WTC11 (cell line): ENCODE results near the gene TNNT1.

Source experiments
- TP53 ChIP-seq: sonication (generic); formaldehyde crosslinking; IDR thresholded peaks from 2 replicates; pipeline ENCODE4 v1.8.1; 2023; ENCODE audit warnings: mild to moderate bottlenecking, missing genetic modification reagents
- TF ChIP-seq, protein P1 (sequence below): fragments of 200-600 bp; IDR thresholded peaks from 2 replicates; pipeline ENCODE4 v1.8.0; 2022; ENCODE audit warnings: antibody characterized with exemption
- TF ChIP-seq, protein P2 (sequence below): sonication (generic); formaldehyde crosslinking; IDR thresholded peaks from 2 replicates; pipeline ENCODE4 v1.8.0; 2022; ENCODE audit warnings: mild to moderate bottlenecking, missing genetic modification reagents
- TF ChIP-seq, protein P3 (sequence below): sonication (generic); formaldehyde crosslinking; IDR thresholded peaks from 2 replicates; pipeline ENCODE4 v1.8.1; 2023; ENCODE audit warnings: mild to moderate bottlenecking, missing genetic modification reagents
- TF ChIP-seq, protein P4 (sequence below): sonication (generic); formaldehyde crosslinking; IDR thresholded peaks from 2 replicates; pipeline ENCODE4 v1.8.0; 2022; ENCODE audit warnings: mild to moderate bottlenecking, missing genetic modification reagents
- TF ChIP-seq, protein P5 (sequence below): sonication (generic); formaldehyde crosslinking; IDR thresholded peaks from 2 replicates; pipeline ENCODE4 v1.8.1; 2023; ENCODE audit warnings: mild to moderate bottlenecking, moderate library complexity, missing genetic modification reagents
- TF ChIP-seq, protein P6 (sequence below): sonication (generic); formaldehyde crosslinking; IDR thresholded peaks from 2 replicates; pipeline ENCODE4 v1.8.1; 2023; ENCODE audit warnings: mild to moderate bottlenecking, missing genetic modification reagents, moderate library complexity

DNA sequence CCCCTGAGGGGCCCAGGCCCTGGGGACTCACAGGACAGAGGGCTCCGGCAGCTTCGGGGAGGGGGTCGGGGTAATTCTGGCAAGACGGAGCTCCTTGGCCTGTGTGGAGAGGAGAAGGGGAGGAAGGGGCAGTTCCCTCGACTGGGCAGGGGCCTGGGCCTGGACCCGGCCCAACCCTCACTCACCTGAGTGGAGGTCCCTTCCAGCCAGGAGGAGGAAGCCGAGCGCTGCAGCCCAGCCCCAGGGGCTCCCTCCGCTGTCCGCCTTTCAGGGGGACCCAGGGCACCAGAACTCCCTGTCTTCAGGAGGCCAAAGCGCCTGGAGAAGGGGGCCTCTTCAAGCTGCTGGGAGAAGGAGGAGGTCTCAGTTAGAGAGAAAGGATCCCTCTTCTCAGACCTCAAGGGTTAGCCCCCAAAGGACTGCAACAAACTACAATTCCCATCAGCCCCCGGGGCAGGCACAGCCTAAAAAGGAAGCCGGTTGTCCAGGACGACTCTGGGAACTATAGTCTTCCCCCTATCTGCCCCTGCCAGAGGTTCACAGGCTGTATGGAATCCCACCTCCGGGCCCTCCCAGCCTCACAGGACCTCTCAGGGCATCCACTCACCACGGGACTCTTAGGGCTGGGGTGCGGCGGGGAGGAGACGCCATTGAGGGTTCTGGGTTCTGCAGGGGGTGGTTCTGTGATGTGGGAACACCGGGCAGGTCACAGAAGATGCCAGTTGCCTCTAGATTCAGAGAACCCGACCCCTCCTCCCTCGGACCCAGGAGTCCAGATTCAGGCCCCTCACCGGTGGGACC is 53.5 kb downstream of the TNNT1 start:
- TF ChIP-seq, protein P1, sequence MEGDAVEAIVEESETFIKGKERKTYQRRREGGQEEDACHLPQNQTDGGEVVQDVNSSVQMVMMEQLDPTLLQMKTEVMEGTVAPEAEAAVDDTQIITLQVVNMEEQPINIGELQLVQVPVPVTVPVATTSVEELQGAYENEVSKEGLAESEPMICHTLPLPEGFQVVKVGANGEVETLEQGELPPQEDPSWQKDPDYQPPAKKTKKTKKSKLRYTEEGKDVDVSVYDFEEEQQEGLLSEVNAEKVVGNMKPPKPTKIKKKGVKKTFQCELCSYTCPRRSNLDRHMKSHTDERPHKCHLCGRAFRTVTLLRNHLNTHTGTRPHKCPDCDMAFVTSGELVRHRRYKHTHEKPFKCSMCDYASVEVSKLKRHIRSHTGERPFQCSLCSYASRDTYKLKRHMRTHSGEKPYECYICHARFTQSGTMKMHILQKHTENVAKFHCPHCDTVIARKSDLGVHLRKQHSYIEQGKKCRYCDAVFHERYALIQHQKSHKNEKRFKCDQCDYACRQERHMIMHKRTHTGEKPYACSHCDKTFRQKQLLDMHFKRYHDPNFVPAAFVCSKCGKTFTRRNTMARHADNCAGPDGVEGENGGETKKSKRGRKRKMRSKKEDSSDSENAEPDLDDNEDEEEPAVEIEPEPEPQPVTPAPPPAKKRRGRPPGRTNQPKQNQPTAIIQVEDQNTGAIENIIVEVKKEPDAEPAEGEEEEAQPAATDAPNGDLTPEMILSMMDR: no peak
- no peak for TF ChIP-seq TP53 (CRISPR knock-in tag)
- TF ChIP-seq, protein P2, sequence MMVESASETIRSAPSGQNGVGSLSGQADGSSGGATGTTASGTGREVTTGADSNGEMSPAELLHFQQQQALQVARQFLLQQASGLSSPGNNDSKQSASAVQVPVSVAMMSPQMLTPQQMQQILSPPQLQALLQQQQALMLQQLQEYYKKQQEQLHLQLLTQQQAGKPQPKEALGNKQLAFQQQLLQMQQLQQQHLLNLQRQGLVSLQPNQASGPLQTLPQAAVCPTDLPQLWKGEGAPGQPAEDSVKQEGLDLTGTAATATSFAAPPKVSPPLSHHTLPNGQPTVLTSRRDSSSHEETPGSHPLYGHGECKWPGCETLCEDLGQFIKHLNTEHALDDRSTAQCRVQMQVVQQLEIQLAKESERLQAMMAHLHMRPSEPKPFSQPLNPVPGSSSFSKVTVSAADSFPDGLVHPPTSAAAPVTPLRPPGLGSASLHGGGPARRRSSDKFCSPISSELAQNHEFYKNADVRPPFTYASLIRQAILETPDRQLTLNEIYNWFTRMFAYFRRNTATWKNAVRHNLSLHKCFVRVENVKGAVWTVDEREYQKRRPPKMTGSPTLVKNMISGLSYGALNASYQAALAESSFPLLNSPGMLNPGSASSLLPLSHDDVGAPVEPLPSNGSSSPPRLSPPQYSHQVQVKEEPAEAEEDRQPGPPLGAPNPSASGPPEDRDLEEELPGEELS (CRISPR knock-in tag): no peak
- TF ChIP-seq, protein P3, sequence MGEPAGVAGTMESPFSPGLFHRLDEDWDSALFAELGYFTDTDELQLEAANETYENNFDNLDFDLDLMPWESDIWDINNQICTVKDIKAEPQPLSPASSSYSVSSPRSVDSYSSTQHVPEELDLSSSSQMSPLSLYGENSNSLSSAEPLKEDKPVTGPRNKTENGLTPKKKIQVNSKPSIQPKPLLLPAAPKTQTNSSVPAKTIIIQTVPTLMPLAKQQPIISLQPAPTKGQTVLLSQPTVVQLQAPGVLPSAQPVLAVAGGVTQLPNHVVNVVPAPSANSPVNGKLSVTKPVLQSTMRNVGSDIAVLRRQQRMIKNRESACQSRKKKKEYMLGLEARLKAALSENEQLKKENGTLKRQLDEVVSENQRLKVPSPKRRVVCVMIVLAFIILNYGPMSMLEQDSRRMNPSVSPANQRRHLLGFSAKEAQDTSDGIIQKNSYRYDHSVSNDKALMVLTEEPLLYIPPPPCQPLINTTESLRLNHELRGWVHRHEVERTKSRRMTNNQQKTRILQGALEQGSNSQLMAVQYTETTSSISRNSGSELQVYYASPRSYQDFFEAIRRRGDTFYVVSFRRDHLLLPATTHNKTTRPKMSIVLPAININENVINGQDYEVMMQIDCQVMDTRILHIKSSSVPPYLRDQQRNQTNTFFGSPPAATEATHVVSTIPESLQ: no peak
- TF ChIP-seq, protein P4, sequence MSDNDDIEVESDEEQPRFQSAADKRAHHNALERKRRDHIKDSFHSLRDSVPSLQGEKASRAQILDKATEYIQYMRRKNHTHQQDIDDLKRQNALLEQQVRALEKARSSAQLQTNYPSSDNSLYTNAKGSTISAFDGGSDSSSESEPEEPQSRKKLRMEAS (CRISPR knock-in tag): no peak
- TF ChIP-seq, protein P5, sequence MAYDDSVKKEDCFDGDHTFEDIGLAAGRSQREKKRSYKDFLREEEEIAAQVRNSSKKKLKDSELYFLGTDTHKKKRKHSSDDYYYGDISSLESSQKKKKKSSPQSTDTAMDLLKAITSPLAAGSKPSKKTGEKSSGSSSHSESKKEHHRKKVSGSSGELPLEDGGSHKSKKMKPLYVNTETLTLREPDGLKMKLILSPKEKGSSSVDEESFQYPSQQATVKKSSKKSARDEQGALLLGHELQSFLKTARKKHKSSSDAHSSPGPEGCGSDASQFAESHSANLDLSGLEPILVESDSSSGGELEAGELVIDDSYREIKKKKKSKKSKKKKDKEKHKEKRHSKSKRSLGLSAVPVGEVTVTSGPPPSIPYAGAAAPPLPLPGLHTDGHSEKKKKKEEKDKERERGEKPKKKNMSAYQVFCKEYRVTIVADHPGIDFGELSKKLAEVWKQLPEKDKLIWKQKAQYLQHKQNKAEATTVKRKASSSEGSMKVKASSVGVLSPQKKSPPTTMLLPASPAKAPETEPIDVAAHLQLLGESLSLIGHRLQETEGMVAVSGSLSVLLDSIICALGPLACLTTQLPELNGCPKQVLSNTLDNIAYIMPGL (CRISPR knock-in tag): no peak
- TF ChIP-seq, protein P6, sequence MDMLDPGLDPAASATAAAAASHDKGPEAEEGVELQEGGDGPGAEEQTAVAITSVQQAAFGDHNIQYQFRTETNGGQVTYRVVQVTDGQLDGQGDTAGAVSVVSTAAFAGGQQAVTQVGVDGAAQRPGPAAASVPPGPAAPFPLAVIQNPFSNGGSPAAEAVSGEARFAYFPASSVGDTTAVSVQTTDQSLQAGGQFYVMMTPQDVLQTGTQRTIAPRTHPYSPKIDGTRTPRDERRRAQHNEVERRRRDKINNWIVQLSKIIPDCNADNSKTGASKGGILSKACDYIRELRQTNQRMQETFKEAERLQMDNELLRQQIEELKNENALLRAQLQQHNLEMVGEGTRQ (CRISPR knock-in tag): no peak
